ENCODE data around the gene F2R. TPM values are rescaled to one million over a fixed set of nuclear protein-coding genes. Genes with fewer than 3 reads are reported as not detected.

F2R gene
- total and polyA plus RNA-seq, 9 of the 15 experiments (the other 6 are each of a cell fraction or from before 2014, with no cell fraction given) = 4.0 to 34.7 (median 15.1) TPM

DNA sequence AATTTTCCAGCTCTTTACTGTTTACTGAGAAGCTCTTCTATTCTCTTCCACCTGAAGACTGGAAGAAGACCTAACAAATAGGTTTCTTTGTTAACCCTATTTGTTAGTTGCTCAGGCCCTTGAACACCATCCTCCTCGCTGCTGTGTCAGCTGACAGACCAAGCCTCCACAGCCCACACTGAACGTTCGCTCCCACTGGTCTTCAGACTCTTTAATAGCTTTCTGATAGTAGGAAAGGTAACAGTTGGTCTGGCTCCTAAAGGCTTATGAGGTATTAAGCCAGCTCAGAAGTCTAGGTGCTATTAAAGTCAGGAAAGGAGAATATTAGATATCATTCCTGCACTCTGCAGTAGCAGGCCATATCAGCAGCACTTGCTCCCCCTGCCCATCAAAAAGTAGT, 23.3 kb upstream of the F2R start (continued):
- no peak for TF ChIP-seq PRDM10 (IDR thresholded peaks at IDR 0.05; ENCODE audit: partially characterized antibody)
- no peak for TF ChIP-seq ZNF707 (CRISPR knock-in tag; conservative IDR thresholded peaks at IDR 0.05)

DNA sequence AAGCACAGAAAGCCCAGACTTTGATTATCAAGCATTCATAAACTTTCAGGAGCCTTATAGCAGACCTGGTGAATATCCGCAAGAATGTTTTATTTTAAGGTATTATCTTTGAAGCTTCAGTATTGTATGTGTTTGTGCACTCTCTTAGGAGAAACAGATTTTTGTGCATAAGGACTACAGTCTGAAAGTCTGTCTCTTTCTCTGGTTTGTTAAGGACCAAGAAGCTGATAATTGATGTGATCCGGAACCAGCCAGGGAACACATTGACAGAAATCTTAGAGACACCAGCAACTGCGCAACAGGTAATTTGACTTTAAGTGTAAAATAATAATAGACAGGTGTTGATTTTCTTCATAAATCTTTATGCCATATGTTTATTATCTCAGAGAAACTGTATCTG, 22.8 kb upstream of the F2R start:
- H3K9me3 ChIP-seq (replicated peaks; ENCODE audit: control insufficient read depth, insufficient read depth, low read depth, low read length) = no peaks in the 10 kb centered on the region
- H3K4me1 ChIP-seq (replicated peaks in 1 of 2; ENCODE audit: control insufficient read depth in 2 of 2, insufficient read depth in 2 of 2, low read length in 2 of 2) = peaks cover 0 to 11% of the 10 kb centered on the region in 2 experiments; a peak in 3 of 5 replicates
- no peaks in the 10 kb centered on the region for H3K27me3 ChIP-seq (ENCODE audit: control insufficient read depth in 2 of 2, insufficient read depth in 2 of 2, low read length in 2 of 2)
- H4K20me1 ChIP-seq (replicated peaks; ENCODE audit: control insufficient read depth, insufficient read depth, low read length) = no peaks in the 10 kb centered on the region
- no peak overlapping the region for H3K4me2 ChIP-seq (ENCODE audit: insufficient read depth, low read length)
- WGBS (ENCODE audit: insufficient coverage, low coverage, missing lambda C conversion rate) = 100% methylated on average over 3 of the region's 3 CpGs
- in situ Hi-C loops (cut with MboI) (no loop called here), intact Hi-C loops (cut with micrococcal nuclease) (no loop called here)
- no peak overlapping the region for H2AFZ ChIP-seq (ENCODE audit: low read depth, low read length)
- H3K4me3 ChIP-seq = no peak overlapping the region
- H3K36me3 ChIP-seq (ENCODE audit: control insufficient read depth, insufficient read depth, low read length) = no peaks in the 10 kb centered on the region; the same call in 2 of the 3 replicates
- no peaks in the 10 kb centered on the region for H3K9me1 ChIP-seq (ENCODE audit: control insufficient read depth, insufficient read depth, low read length)
- no peak for DNase-seq (ENCODE audit: extremely low read depth in 1 of 4, low spot score in 3 of 4)
- H3K27ac ChIP-seq (ENCODE audit: extremely low read depth, low read depth, low read length) = no peak overlapping the region
- no peak for ATAC-seq
- ChIA-PET CTCF (ENCODE audit: low intra/inter-chr PET ratio) (no interaction called here), POLR2A (interaction anchor here (0.9 to 1.1 kb wide), 2 partner anchors 9 to 11 kb away, joined by 3 read pairs; no protein-coding TSS in a partner anchor)
- no peaks in the 10 kb centered on the region for H3K79me2 ChIP-seq (ENCODE audit: control insufficient read depth, insufficient read depth, low read length)
- no peak overlapping the region for H3K9ac ChIP-seq (ENCODE audit: insufficient read depth in 1 of 2, low read depth in 2 of 2, low read length in 2 of 2)
- BruUV-seq (replicated peaks) = no TSS peak
- no peak for FAIRE-seq
- no peak for TF ChIP-seq XRCC5 (IDR thresholded peaks at IDR 0.05; ENCODE audit: low read depth, low read length)
- no peak for TF ChIP-seq POLR2G (IDR thresholded peaks at IDR 0.05; ENCODE audit: low read depth, low read length)
- TF ChIP-seq TRIM28 (IDR thresholded peaks at IDR 0.05) = no peak
- no peak for TF ChIP-seq HEY1 (CRISPR knock-in tag; IDR thresholded peaks at IDR 0.05; ENCODE audit: borderline replicate concordance)
- TF ChIP-seq NUFIP1 (IDR thresholded peaks at IDR 0.05; ENCODE audit: partially characterized antibody) = no peak
- TF ChIP-seq KAT7 (CRISPR knock-in tag; IDR thresholded peaks at IDR 0.05; ENCODE audit: borderline replicate concordance) = no peak
- TF ChIP-seq, protein P1, sequence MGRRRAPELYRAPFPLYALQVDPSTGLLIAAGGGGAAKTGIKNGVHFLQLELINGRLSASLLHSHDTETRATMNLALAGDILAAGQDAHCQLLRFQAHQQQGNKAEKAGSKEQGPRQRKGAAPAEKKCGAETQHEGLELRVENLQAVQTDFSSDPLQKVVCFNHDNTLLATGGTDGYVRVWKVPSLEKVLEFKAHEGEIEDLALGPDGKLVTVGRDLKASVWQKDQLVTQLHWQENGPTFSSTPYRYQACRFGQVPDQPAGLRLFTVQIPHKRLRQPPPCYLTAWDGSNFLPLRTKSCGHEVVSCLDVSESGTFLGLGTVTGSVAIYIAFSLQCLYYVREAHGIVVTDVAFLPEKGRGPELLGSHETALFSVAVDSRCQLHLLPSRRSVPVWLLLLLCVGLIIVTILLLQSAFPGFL (CRISPR knock-in tag; IDR thresholded peaks at IDR 0.05) = no peak
